ENCODE data around the gene SAMD3.
"Not testable (repeated sequence)": the region's sequence is repeated elsewhere in the genome, so short reads cannot be mapped to it uniquely, and the experiment has no call there.

The SAMD3 gene

DNA sequence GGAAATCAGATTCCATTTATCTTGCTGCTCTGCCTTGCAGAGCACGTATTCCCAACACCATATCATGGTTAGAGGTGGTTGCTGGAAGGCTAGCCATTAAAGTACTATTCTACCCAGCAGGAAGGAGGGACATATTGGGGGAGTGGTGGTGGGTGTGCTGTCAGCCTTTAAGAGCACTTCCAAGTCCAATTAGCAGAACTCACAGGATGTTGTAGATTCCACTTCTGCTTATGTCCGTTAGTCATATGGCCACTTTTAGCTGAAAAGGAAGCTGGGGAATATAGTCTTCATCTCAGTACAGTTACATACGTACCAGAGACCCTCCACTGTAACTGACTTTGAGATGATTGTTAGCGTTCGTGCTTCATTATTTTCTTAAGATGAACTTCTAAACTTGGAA lies 94.4 kb downstream of the SAMD3 start:
- peak; percentile 46 to 59 for DNase-seq

DNA sequence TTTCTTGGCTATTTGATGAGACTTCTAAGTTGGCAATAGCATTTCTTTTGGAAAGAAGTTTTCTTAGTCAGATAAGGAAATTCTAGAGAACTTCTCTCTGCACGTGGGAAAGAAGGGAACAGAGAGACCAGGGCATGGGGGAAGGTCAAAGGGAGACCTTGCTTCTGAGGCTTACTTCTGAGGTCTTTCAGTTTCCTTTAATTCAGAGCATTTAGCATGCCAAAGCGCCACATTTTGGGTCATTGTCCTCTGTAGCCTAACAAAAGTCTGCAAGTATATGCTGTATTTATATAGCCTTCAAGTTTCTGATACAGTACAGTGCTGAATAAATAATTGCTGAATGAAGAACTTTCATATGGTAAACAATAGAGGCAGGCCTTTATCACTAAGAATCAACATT lies 95.6 kb downstream of the SAMD3 start:
- DNase-seq: no peak

DNA sequence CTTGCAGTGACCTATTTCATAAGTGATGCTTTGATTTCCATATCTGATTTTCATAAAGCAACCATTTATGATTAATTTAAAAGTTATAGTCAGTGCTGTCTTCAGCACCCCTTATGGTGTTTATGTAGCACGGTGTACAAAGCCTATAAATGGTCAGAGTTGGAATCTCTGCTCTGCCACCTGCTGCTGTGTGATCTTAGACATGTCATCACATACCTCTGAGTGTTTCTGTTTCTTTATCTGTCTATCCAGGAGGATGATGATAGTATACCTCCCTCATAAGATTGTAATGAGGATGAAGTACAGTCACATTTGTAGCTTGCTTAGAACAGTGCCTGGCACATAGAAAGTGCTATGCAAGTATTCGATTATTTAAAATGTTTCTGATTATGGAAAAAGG lies 100.5 kb downstream of the SAMD3 start:
- no peak for DNase-seq

DNA sequence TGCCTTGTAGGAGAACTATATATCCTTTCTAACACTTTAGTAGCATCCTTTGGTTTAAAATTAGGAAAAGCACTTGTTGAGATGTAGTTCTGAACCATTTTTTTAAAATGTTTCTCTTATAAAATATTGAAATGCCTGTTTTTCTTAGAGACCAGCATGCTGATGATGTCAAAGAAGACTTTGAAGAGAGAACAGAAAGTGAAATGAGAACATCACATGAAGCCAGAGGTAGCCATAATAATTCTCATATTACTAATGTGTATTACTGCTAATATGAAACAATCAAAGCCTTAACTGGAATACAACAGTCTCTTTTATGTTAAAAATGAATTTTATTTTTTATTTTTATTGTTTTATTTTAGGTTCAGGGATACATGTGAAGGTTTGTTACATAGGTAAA lies 102.0 kb downstream of the SAMD3 start:
- no peak for DNase-seq

DNA sequence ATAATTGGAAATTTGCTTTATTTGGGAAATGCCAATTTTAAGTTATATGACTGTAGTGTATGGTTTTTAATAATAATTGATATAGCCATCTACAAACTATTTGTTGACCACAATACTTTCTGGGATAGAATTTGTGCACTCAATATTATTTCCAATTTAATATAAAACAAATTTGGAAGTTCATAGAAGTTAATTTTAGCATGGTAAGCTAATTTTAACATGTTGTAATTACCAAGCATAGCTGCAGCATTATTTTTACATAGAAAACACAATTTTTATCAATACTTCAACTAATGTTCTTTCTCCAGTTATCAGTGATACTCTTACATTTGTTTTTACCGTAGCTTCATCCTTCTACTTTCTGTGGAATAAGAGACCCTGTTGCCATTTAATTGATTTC lies 103.5 kb downstream of the SAMD3 start:
- DNase-seq: no peak

DNA sequence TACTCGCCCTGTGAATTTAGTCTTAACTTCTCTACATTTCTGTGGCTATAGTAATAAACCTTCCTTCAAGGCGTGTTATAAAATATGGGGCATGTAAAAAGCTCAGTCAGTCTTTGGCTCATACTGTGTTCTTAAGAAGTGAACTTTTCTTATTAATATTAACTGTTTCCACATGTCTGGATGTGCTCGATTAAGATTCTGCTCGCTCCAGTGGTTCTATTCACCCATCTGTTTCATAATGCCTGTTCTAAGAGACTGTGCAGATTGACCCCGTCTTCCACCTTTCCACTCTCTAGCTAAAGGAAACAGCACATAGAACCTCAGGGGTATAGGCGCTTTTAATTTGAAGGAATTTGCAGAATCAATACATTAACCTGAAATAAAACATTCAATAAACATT lies 104.5 kb downstream of the SAMD3 start:
- DNase-seq: no peak

DNA sequence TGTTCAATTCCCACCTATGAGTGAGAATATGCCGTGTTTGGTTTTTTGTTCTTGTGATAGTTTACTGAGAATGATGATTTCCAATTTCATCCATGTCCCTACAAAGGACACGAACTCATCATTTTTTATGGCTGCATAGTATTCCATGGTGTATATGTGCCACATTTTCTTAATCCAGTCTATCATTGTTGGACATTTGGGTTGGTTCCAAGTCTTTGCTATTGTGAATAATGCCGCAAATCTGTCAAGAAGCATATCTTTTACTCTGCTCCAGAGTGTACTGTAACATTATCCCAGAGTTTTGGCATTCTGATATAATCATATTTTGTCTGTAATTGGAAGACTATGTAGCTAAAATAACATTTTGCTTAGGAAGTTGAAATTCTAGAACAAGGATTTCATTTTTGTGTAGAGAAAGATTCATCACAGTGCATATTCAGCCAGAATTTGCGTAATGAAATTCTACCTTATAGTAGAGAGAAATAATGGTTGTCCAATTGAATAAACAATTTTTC lies 105.5 kb downstream of the SAMD3 start:
- not testable (repeated sequence) for DNase-seq

DNA sequence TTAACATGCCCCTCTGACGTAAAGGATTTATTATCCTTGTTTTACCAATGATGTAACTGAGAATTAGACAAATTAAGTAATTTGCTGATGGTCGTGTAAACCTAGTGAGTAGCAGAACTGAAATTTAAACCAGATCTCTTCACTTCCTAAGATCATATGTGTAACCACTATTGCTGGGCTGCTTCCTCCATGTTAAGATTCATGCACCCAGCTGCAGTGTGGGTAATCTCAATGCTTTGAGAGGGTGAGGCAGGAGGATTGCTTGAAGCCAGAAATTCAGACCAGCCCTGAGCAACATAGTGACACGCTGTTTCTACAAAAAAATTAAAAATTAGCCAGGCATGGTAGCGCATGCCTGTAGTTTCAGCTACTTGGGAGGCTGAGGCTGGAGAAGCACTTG lies 106.5 kb downstream of the SAMD3 start:
- no peak for DNase-seq

DNA sequence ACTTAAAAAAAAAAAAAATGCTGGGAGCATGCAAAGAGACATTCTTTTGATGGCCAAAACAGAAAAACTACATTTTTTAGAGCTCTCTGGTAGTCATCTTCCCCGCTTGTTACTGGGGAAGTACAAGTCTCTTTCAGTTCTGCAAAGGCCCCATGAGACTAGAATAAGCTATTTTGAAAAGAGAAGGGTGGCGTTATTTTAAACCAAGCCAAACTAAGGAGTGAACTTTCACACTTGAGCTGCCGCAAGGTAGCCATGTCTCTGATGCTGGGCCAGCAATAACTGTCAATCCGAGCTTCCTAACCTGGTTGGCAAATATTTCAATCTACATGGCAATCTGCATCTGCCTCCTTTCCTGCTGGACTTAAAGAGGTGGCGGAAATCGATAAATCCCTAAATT lies 107.7 kb downstream of the SAMD3 start:
- peak in 1 of 2 donors; percentile 15 for DNase-seq

DNA sequence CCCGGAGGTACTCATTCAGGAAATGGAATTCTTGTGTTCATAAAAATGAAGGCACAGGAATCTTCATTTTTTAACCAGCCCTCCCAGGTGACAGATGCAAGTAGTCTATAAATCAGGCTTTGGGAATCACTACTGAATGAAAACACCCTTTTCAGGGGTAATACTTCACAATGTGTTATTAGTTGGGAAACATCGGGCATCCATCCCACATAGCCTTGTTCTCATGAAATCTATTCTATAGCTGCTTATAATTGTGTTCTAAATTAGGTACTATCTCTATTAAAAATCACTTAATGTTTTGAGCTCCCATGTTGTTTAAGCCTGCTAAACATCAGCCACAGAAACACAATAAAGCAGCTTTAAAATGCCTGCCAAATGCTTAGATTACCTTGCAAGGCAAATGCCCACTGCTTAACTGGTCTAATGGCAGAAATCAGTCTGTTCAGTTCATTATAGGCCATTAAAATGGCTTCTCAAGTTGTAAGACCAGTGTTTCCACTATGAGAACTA lies 109.5 kb downstream of the SAMD3 start:
- no peak for DNase-seq

DNA sequence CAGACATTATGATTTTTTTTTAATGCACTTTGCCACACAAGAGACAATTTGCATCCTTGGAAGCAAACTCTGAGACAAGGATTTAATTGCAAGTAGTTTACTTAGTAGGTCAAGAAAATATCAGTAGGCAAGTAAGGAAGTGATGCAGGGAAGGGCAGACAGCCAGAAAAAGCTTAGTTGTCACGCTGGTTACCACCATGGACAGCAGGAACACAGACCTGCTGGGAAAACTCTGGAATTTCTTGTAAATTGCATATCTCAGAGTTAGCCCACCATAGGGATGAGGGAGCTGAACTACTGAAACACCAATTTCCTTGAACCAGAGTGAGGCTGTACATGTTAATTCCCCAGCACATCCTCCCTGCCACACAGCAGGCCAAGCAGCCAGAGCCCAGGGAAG lies 111.7 kb downstream of the SAMD3 start:
- no peak for DNase-seq

DNA sequence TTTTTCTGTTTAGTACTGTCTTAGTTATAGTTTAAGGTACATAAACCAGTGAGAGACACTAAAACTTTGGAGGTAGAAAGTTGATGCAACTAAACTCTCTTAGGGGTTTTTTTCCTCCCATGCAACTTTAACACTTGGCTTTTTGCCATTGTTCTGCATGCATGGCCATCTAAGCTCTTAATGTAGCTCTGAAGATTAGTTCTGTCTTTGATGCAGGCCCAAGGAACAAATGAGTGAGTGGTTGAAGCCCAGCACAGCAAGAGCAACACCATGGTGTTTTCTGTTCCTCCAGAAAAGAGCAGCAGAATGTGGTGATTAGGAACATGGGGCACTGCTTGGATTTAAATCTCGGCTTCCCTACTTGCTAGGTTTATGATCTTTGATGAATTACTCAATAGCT lies 115.0 kb downstream of the SAMD3 start:
- no peak for DNase-seq

DNA sequence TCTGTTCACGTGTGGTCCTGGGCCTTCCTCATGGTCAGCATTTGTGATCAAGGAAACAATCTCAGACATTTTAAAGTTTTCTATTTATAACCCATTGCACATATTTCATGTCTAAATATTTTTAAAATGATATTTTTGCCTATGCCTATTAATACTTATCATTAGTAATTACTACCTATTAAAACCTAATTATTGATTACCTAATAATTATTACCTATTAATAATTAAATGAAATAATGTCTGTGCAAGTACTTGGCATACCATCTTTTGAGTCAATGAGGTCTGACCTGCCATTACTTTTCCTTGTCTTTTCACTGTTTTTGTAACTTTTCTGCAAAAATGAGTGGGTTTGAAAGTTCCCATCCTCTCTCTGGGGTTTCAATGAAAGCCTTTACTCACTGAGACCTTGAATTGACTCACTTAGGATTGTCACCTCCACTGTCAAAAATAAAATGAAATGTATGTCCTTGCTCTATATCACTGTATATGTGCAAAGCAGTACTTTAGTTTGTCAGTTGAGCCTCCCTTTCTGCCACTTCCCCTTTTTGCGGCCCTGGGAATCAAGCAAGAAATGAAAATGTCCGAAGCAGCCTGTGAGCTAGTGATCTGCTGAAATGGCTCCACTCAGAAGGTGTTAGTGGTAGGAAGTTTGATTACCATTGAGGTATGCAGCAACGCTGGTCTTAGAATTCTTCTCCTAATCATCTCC lies 116.6 kb downstream of the SAMD3 start:
- peak; percentile 7 to 11 for DNase-seq

DNA sequence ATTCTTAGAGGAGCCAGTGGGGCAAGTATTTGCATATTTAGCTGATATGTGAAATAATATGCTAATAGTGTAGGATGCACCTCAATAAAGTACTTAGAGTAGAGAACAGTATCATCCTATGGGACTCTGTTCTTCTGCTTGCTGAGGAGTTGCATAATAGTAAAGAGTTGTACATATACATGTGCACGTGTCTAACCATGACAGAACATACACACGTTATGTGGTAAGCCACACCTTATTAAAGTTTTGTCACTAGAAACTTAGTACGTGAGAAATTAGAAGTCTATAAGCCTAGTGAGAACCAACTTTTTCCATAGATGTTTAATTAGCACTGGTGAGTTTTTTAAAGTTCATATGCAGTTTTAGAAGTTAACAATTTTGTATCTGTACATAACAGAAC lies 123.6 kb downstream of the SAMD3 start:
- DNase-seq: no peak

DNA sequence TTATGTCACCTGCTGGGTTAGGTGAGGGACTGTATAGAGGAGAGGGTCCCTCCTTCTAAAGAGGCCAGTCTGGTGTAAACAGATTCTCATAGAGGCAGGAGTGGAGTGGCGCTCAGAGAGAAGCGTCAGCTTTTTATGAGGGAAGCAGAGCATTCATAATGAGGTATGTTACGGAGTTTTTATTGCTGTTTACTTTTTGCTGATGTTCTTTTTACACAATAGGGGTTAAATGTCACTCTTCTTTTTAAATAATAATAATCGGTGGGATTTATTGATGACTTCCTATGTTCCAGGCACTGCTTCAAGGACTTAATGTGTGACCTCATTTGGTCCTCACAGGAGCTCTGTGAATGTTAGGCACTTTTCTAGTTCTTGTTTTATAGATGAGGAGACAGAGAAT lies 124.4 kb downstream of the SAMD3 start:
- DNase-seq: no peak
